Kidney capillary endothelial cell (primary cell): ENCODE results near the gene FLRT2.

Experiments used
- DNase-seq: peaks from one replicate; pipeline ENCODE4 v3.0.0-alpha.2; 2018; ENCODE audit warnings: low spot score

Gene FLRT2, protein sequence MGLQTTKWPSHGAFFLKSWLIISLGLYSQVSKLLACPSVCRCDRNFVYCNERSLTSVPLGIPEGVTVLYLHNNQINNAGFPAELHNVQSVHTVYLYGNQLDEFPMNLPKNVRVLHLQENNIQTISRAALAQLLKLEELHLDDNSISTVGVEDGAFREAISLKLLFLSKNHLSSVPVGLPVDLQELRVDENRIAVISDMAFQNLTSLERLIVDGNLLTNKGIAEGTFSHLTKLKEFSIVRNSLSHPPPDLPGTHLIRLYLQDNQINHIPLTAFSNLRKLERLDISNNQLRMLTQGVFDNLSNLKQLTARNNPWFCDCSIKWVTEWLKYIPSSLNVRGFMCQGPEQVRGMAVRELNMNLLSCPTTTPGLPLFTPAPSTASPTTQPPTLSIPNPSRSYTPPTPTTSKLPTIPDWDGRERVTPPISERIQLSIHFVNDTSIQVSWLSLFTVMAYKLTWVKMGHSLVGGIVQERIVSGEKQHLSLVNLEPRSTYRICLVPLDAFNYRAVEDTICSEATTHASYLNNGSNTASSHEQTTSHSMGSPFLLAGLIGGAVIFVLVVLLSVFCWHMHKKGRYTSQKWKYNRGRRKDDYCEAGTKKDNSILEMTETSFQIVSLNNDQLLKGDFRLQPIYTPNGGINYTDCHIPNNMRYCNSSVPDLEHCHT

DNA sequence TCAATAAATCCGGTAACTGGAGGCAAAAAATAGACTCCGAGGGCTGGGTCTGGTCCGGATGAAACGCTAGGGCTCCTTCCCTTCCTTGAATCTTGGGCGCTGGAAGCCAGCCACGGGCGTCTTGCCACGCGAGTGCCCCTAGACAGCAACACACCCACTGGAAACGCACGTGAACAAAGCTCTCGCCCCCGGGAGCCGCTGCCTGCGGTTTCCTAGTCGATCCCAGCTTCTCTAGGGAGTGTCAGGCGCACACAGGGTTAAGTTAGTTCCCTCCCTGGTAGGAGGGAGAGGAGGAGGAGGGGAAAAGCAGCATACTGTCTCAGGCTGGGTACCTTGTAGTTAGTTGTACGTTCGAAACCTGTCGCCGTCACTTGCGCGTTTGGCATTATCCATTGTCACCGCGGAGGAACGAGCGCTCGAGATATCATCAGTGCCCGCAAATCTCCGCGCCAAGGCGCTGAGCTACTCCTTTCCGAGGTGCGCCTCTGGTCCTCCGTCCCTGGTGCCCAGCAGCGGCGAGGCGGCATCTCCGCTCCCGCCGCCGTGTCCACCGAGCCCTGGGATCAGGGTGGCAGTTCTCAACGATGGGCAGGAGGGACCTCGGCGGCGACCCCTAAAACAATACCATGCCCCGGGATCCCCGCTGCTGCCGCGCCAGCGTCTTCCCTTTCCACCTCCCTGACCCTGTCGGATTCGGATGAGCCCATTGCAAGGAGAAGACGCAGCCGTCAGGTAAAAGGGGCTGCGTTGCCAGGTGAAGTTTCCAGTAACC is at the start of gene FLRT2:
TSS of gene FLRT2 (plus strand) at position 342 of the 772 bp plus-strand sequence. CDS start 91,371 bp downstream, outside the sequence.
- DNase-seq: peak; percentile 52

DNA sequence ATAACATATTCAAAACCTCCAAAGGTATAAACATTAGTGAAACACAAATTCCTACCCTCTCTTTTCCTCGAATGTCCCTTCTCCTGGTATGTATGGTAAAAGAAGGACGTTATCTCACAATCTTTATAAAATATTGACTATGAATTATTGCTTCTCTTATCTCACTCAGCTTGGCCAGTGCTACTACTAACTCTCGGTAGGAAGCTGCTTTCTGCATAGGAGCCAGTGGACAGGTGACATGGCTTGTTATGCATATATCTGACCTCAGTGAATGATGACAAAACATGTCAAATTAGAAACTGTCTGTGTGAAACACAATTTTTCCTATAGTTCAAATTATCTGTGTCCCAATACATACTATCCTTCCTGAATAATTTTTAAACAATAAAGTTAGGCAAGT is 48.5 kb upstream of the FLRT2 start:
- DNase-seq: no peak

DNA sequence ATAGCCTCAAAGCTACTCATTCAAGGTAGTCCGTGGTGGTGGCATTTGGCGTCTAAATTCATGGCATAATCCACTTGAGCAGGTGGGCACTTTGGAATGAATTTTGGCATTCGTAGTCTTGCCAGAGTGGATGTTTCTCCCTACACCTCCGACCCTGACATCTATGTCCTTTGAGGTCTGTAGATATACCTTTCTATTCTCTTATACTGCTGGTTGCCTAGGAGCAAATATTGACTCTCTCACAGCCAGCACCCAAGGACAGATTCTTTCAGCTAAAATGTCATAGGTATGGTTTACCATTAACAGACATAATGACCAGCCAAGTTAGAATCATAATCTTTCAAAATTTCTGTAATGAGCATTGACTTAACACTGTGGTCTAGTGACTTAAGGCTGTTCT is 47.4 kb upstream of the FLRT2 start:
- no peak for DNase-seq

DNA sequence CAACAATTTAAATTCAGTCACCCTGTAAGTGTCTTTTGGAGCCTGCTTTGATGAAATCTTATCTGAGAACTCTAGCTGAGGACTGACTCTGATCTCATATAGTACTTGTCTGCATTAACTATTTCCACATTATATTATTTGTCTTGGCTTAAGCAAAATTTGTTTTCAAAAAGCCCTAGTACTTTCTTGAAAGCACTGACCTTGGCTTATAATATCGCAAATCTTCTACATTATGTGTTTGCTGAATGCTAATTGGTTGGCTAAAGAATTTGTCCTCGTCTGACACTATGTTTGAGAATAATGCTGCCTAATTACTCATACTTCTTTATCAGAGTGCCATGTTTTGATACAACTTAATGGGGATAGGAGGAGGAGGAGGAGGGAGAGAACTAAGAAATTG is 46.9 kb upstream of the FLRT2 start:
- DNase-seq: no peak

DNA sequence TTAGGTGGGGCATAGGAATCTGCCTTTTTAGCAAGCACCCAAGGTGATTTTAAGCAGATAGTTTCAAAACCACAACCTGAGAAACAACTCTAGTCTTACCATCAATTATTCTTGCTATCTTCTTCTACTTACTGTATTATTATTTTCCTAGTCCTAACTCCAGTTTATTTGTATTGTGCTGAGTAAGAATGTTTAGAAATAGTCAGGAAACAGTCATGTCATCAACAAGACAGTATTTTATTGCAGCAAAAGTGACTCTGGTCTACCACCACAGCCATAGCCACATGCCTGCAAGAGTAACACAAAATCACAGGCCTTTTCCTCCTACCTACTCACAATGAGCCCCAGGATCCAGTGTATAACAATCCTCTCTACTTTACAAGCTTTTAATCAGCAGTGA is 46.3 kb upstream of the FLRT2 start:
- no peak for DNase-seq

DNA sequence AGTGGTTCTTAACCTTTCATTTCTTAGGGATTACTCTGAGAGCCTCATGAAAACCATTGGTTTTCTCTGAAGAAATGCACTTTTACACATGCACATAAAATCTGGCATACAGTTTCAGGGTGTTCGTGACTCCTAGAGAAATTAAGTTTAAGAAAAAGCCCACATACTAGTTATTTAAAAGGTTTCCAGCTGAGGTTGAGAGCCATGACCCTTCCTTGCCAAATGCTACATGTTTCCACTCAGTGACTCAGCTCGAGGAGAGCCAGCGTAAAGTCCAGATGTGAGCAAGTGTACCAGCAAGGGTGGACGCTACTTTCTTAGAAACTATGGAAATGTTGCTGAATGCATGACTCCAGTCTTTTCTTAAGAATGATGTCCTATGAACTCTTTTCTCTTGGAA is 42.7 kb upstream of the FLRT2 start:
- DNase-seq: no peak

DNA sequence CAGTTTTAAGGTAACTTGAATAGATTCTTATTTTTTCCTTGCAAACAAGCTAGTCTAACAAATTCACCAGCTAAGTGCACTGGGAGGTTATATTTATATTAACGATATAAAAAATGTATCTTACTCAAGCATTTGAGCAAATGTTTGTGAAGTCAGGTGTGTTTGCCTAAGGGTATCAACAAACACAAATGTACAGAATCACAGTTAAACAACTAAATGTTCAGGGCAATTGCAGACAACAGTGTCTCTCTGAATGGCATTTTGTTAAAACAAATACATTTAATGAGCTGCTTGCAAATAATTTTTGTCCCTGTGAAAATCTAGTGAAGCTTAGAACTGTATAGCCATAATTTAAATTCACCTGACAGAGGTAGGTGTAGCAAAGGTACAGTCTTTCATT is 28.2 kb upstream of the FLRT2 start:
- DNase-seq: no peak

DNA sequence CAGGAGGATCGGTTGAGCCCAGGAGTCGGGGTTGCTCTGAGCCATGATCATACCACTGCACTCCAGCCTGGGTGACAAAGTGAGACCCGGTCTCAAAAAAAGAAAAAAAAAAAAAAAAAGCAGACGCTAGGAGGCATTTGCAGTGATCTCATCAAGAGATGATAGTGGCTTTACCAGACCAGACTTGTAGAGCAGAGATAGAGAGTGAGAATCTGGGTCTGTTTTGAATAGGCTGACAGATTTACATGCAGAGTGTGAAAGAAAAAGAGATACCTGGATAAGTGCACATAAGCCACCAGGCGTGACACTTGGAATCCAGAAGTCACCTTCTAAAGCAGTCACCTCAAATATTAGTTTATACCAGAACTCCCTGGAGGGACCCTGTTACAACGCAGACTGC is 21.1 kb upstream of the FLRT2 start:
- no peak for DNase-seq

DNA sequence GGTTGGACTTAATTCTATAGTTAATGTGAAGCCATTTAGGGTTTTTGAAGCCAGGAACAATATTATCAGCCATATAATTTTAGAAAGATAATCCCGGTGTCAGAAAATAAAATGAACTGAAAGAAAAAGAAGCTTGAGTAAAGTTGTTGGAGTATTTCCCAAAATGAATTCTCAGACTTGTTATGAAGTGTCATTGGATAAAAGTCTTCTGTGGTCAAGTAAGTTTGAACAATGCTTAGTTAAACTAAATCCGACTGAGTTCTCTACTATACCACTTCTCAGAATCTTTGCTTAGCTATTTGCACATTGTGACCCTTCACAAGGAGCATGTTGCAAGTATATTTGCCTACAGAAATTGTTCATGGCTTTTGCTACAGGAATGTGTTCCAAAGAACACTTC is 17.5 kb upstream of the FLRT2 start:
- no peak for DNase-seq

DNA sequence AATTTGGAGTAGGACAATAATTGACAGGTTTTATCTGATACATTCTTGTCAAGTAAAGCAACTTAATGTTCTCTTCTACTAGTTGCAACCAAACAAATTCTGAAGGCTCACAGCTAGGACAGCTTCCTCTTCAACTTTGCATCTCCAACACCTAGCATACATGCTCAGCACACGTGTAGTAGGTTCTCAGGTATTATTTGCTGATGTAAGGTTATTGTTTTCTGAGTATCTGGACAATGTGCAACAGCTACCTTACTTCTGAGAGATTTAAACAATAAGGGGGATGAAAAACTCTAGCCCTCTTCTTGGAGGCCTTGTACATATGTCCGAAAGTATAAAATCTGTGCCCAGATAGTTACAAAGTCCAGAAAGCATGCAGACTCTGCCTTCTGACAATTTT is 15.5 kb upstream of the FLRT2 start:
- no peak for DNase-seq

DNA sequence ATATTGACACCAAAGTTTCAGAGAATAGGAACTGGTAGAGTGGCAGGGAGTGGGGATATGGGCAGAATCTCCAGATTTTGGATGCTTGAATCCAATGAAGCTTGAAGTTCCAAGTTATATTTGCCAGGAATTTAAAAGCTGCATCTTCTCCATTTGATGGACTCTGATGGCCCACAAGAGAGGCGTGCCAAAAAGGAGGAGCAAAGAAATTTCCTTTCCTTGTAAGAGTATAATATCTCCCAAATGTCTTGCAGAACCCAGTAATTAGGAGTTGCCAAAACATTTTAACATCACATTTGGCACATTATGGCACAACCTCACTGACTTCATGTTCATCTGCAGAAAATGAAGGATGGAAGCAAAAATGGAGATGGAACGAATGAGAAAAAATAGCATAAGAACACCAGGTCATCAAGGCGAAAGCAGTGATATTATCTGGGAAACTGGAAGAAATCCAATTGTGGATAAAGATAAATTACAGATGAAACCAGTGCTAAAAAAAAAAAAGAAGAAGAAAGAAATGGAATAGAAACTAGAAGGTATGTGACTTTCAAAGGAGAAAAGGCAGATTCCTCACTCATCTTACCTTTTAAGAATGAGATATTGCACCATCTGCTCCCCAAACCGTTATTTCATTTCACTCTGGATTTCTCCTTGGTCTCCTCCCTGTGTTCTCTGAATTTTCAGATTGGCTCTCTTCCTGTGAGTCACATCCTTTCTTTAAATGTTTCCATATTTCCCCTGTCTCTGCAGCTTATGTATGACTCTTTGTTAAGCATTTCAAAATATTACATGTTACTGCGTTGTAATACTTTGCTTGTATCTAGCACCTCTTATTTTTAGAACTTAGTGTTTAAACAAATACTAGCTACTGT is 13.5 kb upstream of the FLRT2 start:
- DNase-seq: peak; percentile 81

DNA sequence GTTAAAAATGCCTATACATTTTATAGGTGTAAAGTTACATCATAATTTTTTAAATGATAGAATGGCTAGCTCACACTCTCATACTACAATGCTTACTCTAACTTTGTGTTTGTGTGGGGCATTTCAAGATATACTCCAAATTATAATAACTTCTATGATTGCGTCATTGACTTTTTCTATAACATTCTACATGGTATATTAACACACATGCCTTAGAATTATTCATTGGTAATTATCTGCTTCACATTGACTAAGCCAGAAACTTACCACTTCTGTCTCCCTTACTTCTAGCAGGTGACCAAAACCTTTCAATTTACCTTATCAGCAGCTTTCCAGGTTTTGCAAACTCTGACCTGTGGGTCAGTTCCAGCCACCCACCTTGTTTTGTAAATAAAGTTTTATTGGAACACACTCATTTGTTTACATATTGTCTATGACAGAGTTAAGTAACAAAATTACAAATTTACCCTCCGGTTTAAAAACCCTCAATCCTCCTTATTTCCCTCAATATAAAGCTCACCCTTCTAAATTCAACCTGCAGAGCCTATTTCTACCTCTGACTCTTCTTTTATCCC is 12.7 kb upstream of the FLRT2 start:
- no peak for DNase-seq

DNA sequence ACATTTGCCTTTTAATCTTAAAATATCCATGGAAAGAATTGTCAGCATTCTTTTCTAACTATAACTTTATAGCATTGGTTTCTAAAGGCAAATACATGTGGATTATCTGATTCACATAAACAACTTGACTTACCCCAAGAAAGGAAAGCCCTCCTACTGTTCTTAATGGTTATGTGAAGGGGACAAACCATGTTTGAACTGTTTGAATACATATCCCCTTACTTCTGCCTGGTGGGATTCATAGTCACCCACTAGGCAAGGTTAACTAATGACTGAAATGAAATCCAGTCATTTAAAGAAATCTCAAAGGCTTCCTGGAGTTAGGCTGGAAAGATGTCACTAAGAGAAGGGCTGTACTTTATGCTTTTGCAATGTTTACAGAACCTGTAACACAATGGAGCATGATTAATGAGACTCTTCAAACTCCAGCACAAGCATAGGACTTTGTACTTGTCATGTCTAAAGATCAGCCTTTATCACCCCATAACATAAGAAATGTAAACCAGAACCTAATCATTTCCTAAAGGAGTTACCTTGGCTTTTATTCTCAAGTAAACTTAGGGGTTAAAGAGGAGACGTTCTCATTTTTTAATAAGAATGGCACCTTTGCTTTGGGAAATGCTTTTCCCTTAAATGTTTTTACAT is 10.2 kb upstream of the FLRT2 start:
- DNase-seq: no peak

DNA sequence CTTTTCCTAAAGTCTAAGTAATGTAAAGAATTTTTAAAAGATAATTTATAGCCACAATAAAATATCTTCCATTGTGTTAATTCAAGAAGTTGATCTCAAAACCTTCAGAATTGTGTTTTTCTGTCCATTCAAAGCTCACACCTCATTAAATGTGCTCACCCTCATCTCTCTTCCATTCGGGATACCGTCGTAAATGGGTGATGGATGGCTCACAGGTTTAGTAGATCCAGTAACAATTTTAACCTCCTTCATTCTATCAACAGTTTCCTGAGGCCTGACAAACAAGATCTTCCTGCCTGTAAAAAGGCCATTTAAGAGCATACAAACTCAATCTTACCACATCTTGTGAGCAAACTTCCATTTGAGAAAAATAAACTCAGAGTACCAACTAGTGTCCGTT is 9.4 kb upstream of the FLRT2 start:
- no peak for DNase-seq

DNA sequence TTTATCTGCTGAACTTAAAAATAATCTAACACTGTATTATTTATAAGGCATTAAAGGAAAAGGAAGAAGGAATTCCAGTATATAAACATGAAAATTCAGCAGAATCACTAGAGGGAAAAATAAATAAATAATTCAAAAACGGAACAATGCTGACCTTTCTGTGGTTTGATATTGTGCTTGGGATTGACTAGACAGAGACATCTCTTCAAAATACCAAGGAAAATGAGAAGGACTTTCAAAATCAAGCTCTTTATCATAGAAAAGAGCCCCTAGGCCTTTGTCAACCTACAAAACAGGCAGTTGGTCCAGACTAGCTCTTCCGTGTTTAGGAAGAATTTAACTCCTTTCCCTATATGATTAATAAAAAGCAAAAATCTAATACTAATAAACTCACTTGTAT is 6.3 kb upstream of the FLRT2 start:
- DNase-seq: no peak

DNA sequence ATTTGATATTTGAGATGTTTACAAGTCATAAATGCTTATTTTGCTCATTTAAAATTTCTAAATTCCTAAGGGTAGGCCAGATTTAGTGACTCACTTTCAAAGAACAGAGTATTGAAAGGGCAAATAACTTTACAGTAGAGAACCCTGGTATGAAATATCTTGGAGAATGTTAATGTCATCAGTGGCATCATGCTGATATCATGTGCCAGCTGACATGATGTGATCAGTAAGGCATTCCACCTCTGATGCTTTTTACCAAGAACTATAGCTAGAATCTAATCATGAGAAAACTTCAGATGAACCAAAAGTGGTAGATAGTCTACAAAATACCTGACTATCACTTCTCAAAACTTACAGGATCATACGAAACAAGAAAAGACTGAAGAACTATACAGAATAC is 2.9 kb upstream of the FLRT2 start:
- peak; percentile 36 for DNase-seq

DNA sequence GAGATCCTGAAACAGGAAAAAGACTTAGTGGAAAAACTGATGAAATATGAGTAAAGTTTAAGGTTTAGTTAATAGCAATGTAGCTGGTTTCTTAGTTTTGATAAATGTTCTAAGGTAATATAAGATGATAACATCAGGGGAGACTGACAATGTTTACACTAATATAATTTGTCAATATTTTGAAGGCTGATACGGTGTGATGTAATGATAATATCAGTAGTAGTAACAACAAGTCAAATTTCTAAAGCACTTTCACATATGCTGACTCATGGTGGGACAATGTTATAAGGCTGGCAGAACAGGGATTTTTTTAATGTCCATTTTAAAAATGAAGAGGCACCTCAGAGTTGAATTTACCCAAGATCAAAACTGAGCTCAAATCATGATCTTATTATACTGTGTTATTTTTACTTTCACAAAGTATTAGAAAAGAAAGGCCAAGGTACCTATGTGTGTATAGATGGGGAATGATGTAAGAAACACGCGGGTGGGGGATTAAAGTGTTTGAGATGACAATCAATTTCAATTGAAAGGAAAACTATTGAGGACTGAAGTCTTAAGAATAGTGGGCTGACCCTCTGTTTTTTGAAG is 2.4 kb upstream of the FLRT2 start:
- peak; percentile 67 for DNase-seq

DNA sequence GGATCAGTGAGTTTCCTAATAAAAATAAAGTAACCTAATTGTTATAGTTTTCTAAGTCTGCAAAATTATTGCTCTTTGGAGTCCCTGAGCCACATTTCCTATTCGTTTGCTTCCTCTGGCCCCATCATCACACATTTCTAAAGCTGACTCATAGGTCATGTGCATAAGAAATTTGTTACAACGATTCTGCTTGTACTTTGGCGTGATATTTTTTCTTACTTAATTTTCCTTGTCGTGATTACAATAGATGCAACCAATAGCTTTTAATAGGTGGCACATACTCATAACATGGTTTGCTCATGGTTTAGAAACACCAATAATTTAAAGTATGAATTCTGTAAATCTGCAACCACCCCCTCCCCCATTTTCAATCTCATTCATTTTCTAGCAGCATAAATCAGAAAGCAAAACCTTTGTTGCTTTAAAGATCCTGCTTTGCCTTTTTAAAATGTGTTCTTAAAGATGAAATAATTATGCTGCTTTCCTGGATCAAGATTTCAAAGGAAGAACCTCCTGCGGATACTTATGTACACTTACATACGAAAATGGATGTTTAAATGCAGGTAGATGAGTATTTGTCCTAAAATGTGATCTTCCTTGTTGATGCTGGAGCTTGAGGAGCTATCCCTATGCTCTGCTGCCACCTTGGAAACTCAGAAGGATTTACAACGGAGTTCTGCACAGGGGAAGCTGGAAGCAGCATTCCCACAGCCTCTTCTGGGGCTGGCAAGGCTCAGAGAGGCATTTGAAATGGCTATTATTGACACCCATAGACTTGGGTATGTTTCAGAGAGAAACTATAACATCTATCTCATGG is 1.7 kb upstream of the FLRT2 start:
- DNase-seq: peak; percentile 87

DNA sequence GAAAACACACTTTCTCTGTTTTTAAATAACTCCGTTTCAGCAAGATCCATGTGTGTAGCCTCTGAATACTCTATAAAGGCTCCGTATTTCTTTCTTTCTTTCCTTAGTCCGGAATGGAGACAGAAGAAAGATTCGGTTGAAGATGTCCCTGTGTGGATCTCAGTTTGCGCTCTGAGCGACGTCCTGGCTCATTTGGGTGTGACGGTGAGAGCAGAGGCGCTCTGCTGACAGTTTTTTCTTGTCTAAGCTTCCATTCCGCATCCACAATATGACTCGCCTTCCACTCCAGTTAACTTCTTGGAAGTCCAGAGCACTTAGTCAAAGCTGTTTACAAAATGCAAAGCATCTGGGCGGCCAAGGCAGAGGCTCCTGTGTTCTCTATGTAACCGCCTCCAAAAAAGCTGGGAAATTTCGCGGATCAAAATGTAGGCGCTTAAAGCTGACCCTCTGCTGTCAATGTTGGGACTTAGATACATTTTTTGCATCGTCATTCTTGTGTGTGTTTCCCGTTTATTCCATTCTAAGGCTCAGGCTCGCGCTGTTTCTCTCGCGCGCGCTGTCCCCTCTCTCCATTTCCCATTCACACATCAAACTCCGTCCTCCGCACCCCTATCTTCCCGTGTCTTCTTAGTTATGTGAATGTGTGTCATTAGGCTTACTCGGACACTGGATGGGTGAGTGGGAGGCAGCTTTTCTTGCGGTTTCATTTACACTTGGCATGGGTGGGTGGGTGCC is 880 bp upstream of the FLRT2 start:
- DNase-seq: peak; percentile 75
